HG02884 (cell line): ENCODE measurements around the gene PCNT.
"Not testable (repeated sequence)": the region's sequence is repeated elsewhere in the genome, so short reads cannot be mapped to it uniquely, and the experiment has no call there.

Source experiments
- ATAC-seq: cut with Tn5 transposase; IDR thresholded peaks from one replicate; pipeline ENCODE4 v1.9.1; 2021; ENCODE audit warnings: mild to moderate bottlenecking, moderate library complexity; ENCODE audit not compliant: unreplicated experiment

The PCNT gene

GRCh38 chr21:46307625-46308024 lies 16.3 kb upstream of the PCNT start:
- no peak for ATAC-seq

DNA sequence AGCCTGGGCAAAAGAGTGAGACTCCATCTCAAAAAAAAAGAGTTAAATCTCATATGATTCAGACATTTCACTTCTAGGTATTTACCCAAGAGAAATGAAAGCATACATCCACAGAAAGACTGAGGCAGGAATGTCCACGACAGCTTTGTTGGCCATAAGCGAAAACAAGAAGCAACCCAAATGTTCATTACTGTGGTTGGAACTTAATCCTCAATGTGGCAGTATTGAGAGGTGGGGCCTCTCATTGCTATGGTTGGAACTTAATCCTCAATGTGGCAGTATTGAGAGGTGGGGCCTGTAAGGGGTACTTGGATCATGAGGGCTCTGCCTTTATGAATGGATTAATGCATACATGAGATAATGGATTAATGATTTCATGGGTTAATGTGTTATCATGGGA lies 15.5 kb upstream of the PCNT start:
- no peak for ATAC-seq

DNA sequence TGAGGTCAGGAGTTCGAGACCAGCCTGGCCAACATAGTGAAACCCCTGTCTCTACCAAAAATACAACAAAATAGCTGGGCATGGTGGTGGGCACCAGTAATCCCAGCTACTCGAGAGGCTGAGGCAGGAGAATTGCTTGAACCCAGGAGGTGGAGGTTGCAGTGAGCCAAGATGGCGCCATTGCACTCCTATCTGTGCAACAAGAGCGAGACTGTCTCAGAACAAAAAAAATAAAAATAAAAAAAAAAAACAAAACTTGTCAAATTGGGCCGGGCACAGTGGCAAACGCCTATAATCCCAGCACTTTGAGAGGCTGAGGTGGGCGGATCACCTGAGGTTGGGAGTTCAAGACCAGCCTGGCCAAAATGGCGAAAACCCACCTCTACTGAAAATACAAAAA lies 13.7 kb upstream of the PCNT start:
- not testable (repeated sequence) for ATAC-seq

DNA sequence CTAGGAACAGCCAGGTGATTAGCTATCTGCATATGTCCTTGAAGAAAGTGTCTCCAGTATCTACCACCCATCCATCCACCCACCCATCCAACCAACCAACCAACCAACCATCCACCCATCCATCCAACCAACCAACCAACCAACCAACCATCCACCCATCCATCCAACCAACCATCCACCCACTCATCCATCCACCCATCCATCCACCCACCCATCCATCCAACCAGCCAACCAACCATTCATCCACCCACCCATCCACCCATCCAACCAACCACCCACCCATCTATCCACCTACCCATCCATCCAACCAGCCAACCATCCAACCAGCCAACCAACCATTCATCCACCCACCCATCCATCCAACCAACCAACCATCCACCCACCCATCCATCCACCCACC lies 12.4 kb upstream of the PCNT start:
- ATAC-seq: no peak

- ATAC-seq: no peak
These were observed 11.0 kb upstream of the PCNT start for GRCh38 chr21:46312949-46313348.

DNA sequence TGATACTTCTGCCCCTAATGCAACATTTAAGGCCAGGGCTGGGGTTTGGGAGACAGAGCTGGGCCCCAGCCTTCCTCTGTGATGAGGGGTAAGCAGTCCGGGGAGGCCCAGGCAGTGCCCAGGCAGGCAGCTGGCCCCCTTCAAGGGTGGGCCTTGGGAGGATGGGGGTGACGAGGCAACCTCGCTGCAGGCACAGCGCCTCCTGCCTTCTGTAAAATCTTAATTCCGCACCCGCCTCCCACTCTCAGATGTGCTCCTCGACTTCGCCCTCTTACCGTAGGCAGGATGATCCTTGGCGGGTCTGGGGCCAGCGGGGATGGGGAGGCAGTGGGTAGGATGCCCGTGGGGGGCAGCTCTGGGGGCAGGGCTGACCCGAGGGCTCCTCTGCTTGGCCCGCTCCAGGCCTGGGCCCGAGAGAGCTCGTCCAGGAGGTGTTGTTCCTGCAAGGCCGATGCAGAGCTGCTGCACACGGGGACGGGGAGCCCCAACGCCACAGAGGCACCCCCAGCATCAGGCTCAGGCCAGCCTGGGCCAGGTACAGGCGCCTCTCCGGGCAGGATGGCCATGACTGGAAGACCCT lies 9.4 kb upstream of the PCNT start:
- no peak for ATAC-seq

DNA sequence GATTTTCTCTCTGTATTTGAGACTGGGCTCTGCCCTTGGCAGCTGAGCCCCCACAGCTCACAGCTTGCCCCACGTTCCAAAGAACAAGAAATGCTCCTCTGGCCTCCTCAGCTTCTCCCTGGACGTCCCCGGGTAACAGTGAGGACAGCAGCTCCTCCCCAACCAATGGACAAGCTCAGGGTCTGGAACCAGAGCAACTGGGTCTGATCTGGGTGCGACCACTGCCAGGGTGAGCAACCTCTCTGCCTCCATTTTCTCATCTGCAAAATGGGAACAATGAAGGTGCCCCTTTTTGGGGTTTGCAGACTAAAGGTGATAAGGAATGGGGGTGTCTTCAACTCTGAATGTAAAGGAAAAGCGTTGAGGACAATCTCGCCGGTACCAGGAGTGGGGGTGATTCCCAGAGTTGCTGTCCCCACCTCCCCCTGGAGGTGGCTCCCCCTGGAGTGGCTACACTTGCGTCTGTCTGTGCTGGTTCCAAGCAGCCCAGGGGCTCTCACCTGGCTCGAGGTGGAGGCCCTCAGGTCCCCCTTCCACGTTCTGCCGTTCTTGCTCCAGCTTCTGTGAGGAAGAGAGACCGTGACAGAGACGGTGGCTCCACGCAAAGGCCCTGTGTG lies 7.1 kb upstream of the PCNT start:
- ATAC-seq: no peak

- no peak for ATAC-seq
These were observed 6.1 kb upstream of the PCNT start for GRCh38 chr21:46317710-46318463.

DNA sequence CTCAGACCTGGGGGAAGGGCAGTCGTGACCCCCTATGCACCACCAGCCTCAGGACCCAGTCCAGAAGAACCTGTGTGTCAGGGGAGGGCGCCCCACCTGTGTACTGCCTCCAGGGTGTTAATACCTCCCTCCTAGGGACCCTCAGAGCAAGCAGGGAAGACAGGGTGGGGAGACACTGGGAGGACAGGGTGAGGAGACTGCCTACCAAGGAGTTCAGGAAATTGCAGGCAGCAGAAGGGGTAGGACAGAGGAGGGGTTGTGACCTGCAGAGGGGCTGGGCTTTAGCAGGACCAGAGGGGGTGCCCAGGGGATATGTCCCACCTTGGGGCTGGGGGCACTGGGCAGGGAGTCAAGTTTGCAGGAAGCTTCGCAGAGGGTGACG lies 5.5 kb upstream of the PCNT start:
- ATAC-seq: no peak

- ATAC-seq: no peak
These were observed 4.8 kb upstream of the PCNT start for GRCh38 chr21:46319186-46319585.

GRCh38 chr21:46320331-46320801 lies 3.6 kb upstream of the PCNT start:
- ATAC-seq: no peak

DNA sequence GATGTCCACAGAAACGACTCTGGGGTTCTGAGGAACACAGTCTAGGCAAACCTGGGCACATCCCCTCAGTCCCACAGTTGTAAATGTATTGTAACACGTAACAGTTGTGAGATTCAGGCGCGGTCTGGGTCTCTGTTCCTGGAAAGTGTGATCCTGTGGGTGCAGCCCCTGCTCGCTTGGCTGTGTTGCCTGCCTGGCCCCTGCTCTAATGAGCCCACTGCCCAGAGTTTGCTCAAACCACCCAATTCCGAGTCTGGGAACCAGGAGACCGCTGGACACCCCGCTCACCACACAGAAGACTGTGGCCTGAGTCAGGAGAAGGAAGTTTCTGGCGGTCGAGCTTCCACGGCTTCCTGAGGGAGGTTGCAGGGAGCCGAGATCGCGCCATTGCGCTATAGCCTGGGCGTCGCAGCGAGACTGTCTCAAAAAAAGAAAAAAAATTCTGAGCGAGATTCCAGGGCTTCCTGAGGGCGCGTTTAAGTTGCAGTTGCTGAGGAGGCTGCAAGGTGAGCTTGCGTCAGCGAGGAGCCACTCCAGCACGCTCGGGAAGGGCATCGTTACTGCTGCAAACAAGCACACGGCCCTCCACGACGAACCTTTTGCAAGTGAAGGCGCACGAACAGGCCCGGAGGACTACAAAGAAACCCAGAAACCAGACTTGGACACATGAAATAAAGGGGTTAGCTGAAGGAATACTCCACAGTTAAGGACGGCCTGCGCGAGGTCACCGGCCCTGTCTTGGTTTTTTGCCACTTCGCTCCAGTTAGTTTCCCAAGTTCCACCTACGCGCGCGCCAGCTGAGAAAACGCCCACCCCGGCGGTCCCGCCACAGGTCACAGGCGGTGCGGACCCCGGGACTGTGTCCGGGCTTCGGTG lies 1.4 kb upstream of the PCNT start:
- no peak for ATAC-seq

DNA sequence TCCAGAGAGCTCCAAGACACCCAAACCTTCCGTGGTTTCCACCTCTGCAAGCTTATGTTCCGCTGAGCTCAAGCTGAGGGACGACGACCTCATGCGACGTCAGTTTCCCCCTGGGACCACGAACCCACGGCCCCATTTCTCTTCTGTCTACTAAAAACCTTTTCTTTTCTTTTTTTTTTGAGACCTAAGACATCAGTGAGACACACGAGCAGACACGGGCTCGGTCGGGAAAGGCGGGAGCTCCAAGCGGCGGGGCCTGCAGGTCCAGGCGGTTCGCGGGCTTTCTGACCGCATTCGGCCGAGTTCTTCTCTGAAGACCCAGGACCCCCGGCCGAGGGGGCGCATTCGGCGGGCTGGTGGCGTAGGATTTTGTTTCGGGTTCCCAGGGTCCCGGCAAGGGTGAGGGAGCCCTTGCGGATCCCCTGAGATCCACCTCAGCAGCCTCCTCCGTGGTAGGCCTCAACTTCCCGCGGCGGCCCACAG lies 688 bp upstream of the PCNT start:
- peak; percentile 5 for ATAC-seq

- peak; percentile 40 for ATAC-seq
These were observed 575 bp downstream of the PCNT start for GRCh38 chr21:46324390-46325072.

DNA sequence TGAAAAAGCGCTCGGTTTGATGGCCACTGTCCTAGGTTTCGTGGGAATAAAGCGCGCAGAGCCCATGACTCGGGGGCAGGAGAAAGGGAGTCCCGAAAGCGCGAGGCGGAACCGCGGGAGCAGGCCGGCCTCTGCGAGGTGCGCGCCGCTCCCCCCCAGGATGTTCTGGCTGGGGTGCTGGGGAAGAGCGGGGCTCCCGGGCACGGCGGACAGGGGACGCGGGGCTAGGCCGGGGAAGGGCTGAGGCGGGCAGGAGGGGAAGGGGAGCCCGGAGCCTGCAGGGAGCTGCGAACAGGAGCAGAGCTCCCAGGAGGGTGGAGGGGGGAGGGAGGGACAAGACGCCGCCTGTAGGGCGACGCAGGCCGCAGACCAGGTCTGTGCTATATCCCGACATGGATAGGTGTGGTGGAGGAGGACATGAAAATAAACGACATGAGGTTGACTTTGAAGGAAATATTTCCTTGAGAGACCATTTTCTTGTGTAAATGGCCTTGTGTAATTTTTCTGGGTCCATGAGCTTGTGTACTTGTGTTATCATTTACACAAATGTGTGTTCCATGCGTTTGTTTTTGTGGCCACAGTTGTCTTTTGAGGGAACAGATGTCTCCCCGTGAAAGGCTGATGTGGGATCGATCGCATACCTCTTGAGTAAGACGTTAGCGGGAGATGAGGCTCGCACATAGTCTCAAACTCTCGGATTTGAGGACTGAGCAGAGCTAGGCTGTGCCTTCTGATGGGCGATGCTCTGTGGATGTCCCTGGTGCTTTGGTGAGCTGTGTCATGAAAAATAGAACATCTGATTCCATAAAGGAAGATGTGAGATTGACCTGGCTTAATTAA lies 1.3 kb downstream of the PCNT start:
- ATAC-seq: no peak

- ATAC-seq: no peak
These were observed 2.3 kb downstream of the PCNT start for GRCh38 chr21:46326110-46326703.

DNA sequence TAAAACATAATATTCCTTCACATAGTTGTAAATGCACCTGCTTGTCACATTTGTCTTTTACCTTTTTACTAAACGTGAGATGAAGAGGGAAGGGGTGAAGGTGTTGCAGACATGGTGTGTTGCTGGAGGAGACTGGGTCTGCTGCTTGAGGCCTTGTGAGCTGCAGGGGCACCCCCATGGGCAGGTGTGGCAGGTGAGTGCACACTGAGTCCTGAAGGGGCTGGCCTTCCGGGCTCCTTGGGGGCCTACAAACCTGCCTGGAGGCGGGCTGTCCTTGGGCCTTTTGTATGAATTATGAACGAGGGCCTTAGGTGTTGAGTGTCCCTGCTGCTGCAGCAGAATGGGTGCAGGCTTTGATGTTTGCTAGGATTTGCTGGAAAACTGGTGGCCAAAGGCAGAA lies 3.8 kb downstream of the PCNT start:
- ATAC-seq: no peak

DNA sequence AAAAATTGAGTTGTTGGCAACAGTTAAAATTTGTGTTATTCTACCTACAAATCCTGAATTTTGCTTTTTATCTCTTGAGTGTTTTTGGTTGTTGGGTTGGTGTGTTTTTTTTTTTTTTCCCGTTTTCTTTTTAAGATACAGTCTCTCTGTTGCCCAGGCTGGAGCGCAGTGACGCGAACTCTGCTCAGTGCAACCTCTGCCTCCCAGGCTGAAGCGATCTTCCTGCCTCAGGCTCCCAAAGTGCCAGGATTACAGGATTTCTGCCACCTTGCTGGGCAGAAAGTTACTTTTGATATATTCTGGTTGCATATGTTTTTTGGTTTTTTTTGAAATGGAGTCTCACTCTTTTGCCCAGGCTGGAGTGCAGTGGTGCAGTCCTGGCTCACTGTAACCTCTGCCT lies 4.2 kb downstream of the PCNT start:
- no peak for ATAC-seq

- ATAC-seq: no peak
These were observed 5.8 kb downstream of the PCNT start for GRCh38 chr21:46329796-46330195.
